GM19023 (cell line): ENCODE data around the gene ERG.

Source experiments
- ATAC-seq: cut with Tn5 transposase; IDR thresholded peaks from one replicate; pipeline ENCODE4 v1.9.1; 2021; ENCODE audit warnings: mild to moderate bottlenecking, moderate library complexity; ENCODE audit not compliant: unreplicated experiment

The ERG gene

GRCh38 chr21:38498057-38498833, at the start of gene ERG:
Gene ERG, minus strand, starts transcription at chr21:38498477. Its CDS starts 97 bp downstream, at chr21:38498380.
- no peak for ATAC-seq

- ATAC-seq, result no peak
Observed at GRCh38 chr21:38544661-38545060, 46.4 kb upstream of the ERG start.

- no peak for ATAC-seq
Observed at GRCh38 chr21:38542263-38542662, 44.0 kb upstream of the ERG start.

- ATAC-seq, result no peak
Observed at GRCh38 chr21:38538353-38538752, 40.1 kb upstream of the ERG start.

GRCh38 chr21:38534591-38534990, 36.3 kb upstream of the ERG start:
- ATAC-seq, result no peak

- ATAC-seq, result no peak
Observed at GRCh38 chr21:38533887-38534286, 35.6 kb upstream of the ERG start.

GRCh38 chr21:38531591-38531990, 33.3 kb upstream of the ERG start:
- no peak for ATAC-seq

GRCh38 chr21:38531039-38531541, 32.8 kb upstream of the ERG start:
- ATAC-seq, result no peak

- ATAC-seq, result no peak
Observed at GRCh38 chr21:38527737-38528136, 29.5 kb upstream of the ERG start.

GRCh38 chr21:38525454-38525853, 27.2 kb upstream of the ERG start:
- no peak for ATAC-seq

GRCh38 chr21:38524168-38525153, 26.2 kb upstream of the ERG start:
- ATAC-seq, result no peak

GRCh38 chr21:38520511-38520910, 22.2 kb upstream of the ERG start:
- ATAC-seq, result no peak

- no peak for ATAC-seq
Observed at GRCh38 chr21:38511662-38512243, 13.5 kb upstream of the ERG start.

GRCh38 chr21:38511198-38511597, 12.9 kb upstream of the ERG start:
- no peak for ATAC-seq

- ATAC-seq, result no peak
Observed at GRCh38 chr21:38507374-38507942, 9.2 kb upstream of the ERG start.

- ATAC-seq, result no peak
Observed at GRCh38 chr21:38506661-38507281, 8.5 kb upstream of the ERG start.

GRCh38 chr21:38505654-38506523, 7.6 kb upstream of the ERG start:
- no peak for ATAC-seq

- no peak for ATAC-seq
Observed at GRCh38 chr21:38504066-38504465, 5.8 kb upstream of the ERG start.

- ATAC-seq, result no peak
Observed at GRCh38 chr21:38503583-38503982, 5.3 kb upstream of the ERG start.
